Left renal cortex interstitium (tissue), 4 donors: ENCODE data around the gene RNF212B. TPM values are rescaled to one million over a fixed set of nuclear protein-coding genes. Genes with fewer than 3 reads are reported as not detected.

Experiments
- DNase-seq, 4 donors: peaks; one replicate each; pipeline ENCODE4 v3.0.0-alpha.2; 2013; ENCODE audit warnings: low read depth in 4 of 4, low spot score in 2 of 4, missing footprints in 1 of 4
- polyA plus RNA-seq, 4 donors: library from polyadenylated mRNA; unstranded; fragments of 120-200 nt; gene quantifications; one replicate each; pipeline ENCODE4 v1.2.1, GENCODE V29; 2013; ENCODE audit not compliant: insufficient read length in 4 of 4

Gene RNF212B
- polyA plus RNA-seq, 4 donors = 0.82 to 2.4 (median 1.9) TPM

DNA sequence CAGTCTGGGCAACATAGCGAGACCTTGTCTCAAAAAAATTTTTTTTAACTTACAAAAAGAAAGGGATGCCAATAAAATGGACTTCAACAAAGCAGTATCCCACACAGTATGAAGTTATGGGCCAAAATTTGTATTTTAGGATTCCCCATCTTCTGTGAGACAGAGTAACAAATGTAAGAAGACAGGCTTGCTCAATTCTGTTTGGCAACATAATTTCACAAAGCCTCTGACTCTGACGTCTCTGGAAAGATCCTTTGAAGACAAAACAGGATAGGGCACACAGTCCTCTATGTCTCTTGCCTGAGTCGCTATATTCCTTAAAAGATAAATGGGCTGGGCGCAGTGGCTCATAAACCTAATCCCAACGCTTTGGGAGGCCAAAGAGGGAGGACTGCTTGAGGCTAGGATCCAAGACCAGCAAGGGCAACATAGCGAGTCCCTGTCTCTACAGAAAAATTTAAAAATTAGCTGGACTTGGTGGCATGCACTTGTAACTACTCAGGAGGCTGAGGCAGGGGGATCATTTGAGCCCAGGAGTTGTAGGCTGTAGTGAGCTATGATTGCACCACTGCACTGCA lies 49.3 kb downstream of the RNF212B start:
- no peak for DNase-seq

DNA sequence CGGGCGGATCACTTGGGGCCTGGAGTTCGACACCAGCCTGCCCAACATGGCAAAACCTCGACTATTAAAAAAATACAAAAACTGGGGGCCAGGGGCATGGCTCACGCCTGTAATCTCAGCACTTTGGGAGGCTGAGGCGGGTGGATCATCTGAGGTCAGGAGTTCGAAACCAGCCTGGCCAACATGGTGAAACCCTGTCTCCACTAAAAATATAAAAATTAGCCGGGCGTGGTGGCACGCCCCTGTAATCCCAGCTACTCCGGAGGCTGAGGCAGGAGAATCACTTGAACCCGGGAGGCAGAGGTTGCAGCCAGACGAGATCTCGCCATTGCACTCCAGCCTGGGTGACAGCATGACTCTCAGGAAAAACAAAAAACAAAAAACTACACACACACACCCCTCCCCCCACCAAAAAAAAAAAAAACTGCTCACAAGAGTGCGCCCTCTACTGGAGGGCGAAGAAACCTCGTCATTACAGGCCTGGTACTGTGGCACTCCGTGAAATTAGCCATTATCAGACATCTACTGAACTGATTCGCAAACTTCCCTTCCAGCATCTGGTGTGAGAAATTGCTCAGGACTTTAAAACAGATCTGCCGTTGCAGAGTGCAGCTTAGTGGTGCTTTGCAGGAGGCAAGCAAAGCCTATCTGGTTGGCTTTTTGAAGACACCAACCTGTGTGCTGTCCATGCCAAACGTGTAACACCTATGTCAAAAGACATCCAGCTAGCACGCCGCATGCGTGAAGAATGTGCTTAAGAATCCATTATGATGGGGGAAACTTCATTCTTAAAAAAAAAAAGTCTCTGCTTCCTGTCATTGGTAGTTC lies 57.2 kb downstream of the RNF212B start:
- DNase-seq = peak in 1 of 4 donors; percentile 37

DNA sequence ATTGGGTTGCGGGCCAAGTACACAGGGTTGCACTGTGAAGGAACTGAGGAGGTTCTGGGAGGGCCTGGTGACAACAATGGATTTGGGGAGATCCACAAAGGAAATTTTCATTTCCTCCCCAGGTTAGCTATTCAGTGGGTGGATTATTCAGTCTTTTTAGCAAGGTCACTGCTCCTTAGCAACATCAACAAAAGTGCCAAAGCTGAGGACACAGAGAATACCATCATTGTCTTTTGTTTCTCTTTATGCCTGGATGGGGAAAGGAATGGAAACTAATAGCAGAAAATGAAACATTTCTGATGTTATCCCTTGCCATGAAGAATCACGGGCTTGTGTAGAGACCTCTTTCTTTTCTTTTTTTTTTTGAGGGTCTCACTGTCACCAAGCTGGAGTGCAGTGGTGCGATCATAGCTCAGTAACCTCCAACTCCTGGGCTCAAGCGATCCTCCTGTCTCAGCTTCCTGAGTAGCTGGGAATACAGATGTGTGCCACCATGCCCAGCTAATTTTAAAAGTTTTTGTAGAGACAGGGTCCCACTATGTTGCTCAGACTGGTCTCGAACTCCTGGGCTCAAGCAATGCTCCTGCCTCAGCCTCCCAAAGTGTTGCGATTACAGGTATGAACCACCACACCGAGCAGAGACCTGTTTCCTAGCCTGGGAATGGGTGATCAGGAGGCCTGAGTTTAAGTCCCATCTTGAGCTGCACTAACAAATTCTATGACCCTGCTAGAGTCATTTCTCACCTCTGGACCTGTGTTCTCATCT lies 58.5 kb downstream of the RNF212B start:
- DNase-seq = no peak

DNA sequence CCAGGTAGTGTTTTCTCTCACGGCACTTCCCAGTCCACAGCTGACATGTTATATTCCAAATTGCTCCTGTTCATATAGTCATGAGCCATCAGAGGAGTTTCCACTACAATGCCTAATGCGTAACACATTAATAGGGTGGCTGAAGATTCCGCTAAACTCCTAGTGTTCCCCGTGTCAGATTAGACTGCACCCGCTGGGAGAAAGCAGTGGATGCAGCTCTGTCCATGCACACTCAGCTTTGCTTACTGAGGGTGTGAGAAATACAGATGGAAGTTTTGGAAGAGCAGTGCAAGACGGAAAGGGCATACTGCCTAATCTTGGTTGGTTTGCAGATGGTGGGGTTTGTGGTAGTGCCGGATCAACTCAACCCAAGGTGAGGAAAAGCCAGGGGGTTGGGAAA lies 59.4 kb downstream of the RNF212B start:
- no peak for DNase-seq

DNA sequence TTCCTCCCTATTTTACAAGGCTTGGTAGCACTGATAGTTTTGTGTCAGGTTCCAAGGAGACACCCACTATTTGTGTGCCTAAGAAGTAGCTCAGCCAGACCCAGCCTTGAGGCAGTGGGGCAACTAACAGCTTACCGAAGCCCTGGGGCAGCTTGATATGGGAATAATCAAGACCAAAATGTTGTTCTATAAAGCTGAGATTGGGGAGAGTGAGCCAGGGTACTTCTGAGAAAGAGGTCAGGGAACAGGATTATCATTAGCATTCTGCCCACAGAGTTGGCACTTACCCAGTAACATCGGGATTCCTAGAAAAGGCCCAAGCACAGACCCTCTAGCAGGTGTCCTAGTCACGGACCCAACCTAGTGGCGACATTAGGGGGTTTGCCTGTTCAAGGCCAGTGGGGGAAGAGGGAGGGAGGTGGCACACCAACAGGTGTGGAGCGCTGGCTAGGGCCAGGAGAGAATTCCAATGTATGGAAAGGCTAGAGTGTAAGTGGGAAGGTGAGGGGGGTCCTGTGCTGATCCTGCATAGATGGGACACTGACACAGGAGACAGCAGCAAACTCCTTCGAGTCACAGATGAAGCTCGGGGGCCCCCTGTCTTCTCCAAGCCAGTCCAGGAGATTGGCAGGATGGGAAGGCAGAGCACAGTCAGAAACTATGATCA lies 60.0 kb downstream of the RNF212B start:
- DNase-seq = no peak

DNA sequence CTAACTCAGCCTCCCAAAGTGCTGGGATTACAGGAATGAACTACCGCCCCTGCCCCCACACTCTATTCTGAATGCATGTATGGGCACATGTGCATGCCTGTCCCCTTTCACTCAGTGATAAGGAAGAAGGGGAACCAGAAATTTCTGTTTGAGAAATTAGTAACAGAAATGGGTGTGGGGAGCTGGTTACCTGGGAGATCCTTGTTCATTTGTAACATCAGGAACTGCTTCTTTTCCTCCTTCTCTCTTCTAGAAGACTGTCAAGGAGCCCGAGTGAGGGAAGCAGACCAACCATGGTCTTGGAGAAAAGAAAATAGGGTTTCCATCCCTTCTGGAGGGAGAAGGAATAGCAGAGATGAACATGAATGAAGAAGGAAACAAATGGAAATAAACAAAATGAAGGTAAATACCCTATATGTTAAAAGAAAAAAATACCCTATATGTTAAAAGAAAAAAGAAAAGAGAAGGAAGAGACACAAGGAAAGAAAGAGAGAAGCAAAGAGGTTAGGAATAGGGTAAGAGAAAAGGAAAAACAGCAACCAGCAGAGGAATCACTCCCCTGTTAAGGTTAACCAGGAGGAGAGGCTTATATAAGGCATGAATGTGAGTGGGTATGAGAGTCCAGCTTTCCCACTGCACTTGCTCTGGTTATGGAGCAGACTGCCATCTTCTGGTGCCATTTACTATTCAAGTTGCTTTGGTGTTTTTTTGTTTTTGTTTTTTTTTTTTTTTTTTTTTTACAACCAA lies 61.6 kb downstream of the RNF212B start:
- DNase-seq = peak in 1 of 4 donors; percentile 37

GRCh38 chr14:23299986-23300686 lies 62.4 kb downstream of the RNF212B start:
- no peak for DNase-seq

GRCh38 chr14:23300687-23301223 lies 63.0 kb downstream of the RNF212B start:
- no peak for DNase-seq

GRCh38 chr14:23301288-23301968 lies 63.7 kb downstream of the RNF212B start:
- peak in 3 of 4 donors; percentile 97 for DNase-seq

DNA sequence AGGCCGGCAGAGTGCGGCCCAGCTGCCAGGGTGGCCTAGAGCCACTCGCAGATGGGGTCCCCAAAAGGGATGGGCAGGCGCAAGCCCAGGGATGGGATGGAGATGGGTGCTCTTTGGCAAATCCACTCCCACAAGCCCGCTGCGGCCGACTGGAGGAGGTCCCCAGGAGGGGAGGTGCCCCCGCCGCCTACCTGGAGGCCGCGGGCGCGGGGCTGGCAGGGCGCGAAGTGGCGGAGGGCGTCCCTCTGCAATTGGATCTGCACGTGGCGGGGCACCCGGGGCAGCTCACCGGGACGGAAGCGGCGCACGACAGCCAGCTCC lies 64.2 kb downstream of the RNF212B start:
- DNase-seq = no peak

DNA sequence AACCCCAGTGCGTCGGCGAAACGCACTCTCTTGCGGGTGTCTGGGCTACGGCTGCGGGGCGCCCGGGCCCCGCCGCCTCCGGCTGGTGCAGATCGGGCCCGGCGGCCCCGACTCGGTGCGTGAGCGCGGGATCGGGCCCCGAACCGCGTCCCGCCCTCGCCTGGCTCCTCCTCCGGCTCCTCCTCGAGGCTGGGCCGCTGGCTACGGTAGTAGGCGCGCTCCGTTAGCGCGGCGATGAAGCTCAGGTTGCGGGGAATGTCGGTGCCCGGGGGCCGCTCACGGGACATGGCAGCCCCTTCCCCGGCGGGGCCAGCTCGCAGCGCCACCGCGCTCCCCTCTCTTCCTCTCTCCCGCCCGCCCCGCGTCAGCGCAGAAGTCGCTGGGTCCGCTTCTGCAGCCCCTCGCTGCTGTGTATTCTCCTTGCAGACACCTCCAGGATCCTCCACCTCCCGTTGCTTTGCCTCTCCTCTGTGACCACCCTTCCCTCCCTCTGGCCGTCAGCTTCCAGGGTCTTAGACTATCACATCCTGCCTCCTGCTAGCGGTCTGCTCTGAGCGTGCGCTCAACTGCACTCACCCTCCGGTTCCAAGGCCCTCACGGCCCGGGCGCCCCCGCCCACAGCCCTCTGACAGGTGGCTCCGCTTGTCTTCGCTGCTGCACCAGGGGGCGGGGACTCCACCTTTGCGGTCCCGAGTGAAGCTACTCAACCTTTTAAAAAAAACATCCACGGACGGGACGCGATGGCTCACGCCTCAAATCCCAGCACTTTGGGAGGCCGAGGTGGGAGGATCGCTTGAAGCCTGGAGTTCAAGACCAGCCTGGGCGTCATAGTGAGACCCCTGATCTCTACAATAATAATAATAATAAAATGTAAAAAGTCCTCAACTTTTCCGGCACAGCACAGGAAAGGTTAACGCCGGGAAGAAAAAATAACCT lies 64.8 kb downstream of the RNF212B start, which contains the start of gene PPP1R3E:
Gene PPP1R3E, minus strand, starts transcription at position 570 of the 936 bp plus-strand sequence. Its CDS starts 283 bp downstream, at position 287.
- DNase-seq = peak in 2 of 4 donors; percentile 20 to 39

- peak in 3 of 4 donors; percentile 84 to 90 (median 89) for DNase-seq
Observed at GRCh38 chr14:23306412-23307145, 68.8 kb downstream of the RNF212B start, which contains the start of gene BCL2L2. Gene BCL2L2 (plus strand): TSS chr14:23306833. CDS start chr14:23307768, 935 bp downstream.

DNA sequence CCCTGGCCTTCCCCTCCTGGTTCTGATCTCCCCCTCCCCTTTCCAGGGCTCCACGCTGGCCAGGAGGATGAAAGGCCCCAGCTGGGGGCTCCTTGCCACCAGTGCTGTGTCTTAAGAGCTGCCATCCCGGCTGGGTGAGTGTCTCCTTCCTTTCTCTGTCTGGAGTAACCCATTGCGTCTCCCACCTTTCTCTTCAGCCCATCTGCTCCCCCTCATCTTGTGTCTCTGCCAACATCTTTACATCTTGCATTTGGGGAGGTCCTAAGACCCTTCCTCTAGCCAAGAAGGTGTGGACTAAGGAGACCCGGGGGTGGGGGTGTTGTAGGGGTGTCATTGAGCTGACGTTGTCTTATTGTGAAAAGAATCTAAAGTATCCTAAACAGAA lies 69.4 kb downstream of the RNF212B start:
- no peak for DNase-seq

DNA sequence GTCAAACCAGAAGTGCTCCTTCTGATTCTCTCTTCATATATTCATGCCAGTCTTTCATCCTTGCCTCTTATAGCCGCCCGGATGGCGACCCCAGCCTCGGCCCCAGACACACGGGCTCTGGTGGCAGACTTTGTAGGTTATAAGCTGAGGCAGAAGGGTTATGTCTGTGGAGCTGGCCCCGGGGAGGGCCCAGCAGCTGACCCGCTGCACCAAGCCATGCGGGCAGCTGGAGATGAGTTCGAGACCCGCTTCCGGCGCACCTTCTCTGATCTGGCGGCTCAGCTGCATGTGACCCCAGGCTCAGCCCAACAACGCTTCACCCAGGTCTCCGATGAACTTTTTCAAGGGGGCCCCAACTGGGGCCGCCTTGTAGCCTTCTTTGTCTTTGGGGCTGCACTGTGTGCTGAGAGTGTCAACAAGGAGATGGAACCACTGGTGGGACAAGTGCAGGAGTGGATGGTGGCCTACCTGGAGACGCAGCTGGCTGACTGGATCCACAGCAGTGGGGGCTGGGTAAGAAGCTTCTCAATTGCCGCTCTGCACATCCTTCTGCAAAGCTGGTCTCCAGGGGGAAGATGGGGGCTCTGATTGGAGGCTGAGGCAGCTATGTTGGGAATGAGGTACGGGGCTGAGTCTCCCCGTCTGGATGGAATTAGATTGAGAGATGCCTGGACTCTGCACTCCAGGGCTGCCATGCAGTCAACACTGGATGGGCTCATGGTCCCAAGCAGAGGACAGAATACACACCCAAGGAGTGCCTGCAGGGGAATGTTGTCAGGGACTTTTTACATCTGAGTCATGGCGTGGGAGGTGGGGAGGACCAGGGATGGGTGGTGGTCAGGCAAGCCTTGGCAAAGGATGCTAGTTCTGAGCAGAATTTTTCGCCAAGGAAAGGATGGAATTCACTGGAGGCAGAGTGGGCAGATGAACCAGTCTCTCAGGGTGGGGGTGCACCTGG lies 70.2 kb downstream of the RNF212B start:
- DNase-seq = no peak

- DNase-seq = no peak
Observed at GRCh38 chr14:23308721-23309445, 71.1 kb downstream of the RNF212B start.
